OCI-LY1 (cell line): Measurements from ENCODE around the gene SOAT1.

ENCODE experiments used
- H2AFZ ChIP-seq: fragments of 200-600 bp; sonication (generic), shearing (Covaris generic); 2 replicates; pipeline ENCODE4 v1.6.0; 2014; ENCODE audit warnings: antibody characterized with exemption, mild to moderate bottlenecking, low read length
- H3F3A ChIP-seq: fragments of 200-600 bp; sonication (generic), shearing (Covaris generic); 2 replicates; pipeline ENCODE4 v1.6.0; 2014; ENCODE audit warnings: mild to moderate bottlenecking, antibody characterized with exemption, low read length, moderate library complexity; ENCODE audit not compliant: insufficient read depth
- H3K27ac ChIP-seq: fragments of 200-600 bp; sonication (generic); 2 replicates; pipeline ENCODE4 v1.5.1; 2014; ENCODE audit warnings: low read length, mixed run types, mild to moderate bottlenecking, low read depth; ENCODE audit not compliant: poor library complexity, severe bottlenecking
- H3K27me3 ChIP-seq: fragments of 200-600 bp; sonication (generic); 2 replicates; pipeline ENCODE4 v1.6.0; 2014; ENCODE audit warnings: antibody characterized with exemption, mild to moderate bottlenecking, low read length, moderate library complexity; ENCODE audit not compliant: insufficient read depth
- H3K36me3 ChIP-seq: fragments of 200-600 bp; sonication (generic); 2 replicates; pipeline ENCODE4 v1.6.1; 2014; ENCODE audit warnings: mild to moderate bottlenecking, antibody characterized with exemption, low read length, moderate library complexity, mixed read lengths; ENCODE audit not compliant: insufficient read depth
- H3K4me1 ChIP-seq: fragments of 200-600 bp; sonication (generic); 2 replicates; pipeline ENCODE4 v1.5.1; 2014; ENCODE audit warnings: mild to moderate bottlenecking, low read length, moderate library complexity; ENCODE audit not compliant: insufficient read depth, severe bottlenecking
- H3K4me2 ChIP-seq: fragments of 200-600 bp; sonication (generic), shearing (Covaris generic); 2 replicates; pipeline ENCODE4 v1.6.1; 2014; ENCODE audit warnings: low read length
- H3K4me3 ChIP-seq: fragments of 200-600 bp; sonication (generic); 2 replicates; pipeline ENCODE4 v1.5.1; 2014; ENCODE audit warnings: low read length, low read depth, mild to moderate bottlenecking, mixed read lengths; ENCODE audit not compliant: poor library complexity, severe bottlenecking
- H3K79me2 ChIP-seq: fragments of 200-600 bp; shearing (Covaris generic); 2 replicates; pipeline ENCODE4 v1.6.1; 2016; ENCODE audit warnings: mixed run types, low read length, mixed read lengths; ENCODE audit not compliant: insufficient read depth
- H3K9ac ChIP-seq: fragments of 200-600 bp; sonication (generic), shearing (Covaris generic); 2 replicates; pipeline ENCODE4 v1.6.1; 2014; ENCODE audit warnings: mild to moderate bottlenecking, low read length, mixed read lengths
- H3K9me2 ChIP-seq: fragments of 200-600 bp; sonication (generic), shearing (Covaris generic); 2 replicates; pipeline ENCODE4 v1.6.1; 2014; ENCODE audit warnings: low read depth, mild to moderate bottlenecking, low read length, mixed read lengths
- H3K9me3 ChIP-seq: fragments of 200-600 bp; shearing (Covaris generic); 2 replicates; pipeline ENCODE4 v1.6.1; 2014; ENCODE audit warnings: low read length, mixed read lengths
- H4K20me1 ChIP-seq: fragments of 200-600 bp; sonication (generic), shearing (Covaris generic); 2 replicates; pipeline ENCODE4 v1.6.0; 2016; ENCODE audit warnings: mild to moderate bottlenecking, low read length; ENCODE audit not compliant: insufficient read depth
- EZH2 ChIP-seq: fragments of 200-600 bp; sonication (generic), shearing (Covaris generic); IDR thresholded peaks from 2 replicates; pipeline ENCODE4 v1.8.0; 2017; ENCODE audit warnings: borderline replicate concordance, mixed run types, mild to moderate bottlenecking, antibody characterized with exemption, low read length, moderate library complexity, mixed read lengths
- TF ChIP-seq, protein P1 (sequence below): fragments of 200-600 bp; sonication (generic), shearing (Covaris generic); IDR thresholded peaks from 2 replicates; pipeline ENCODE4 v1.5.1; 2017; ENCODE audit warnings: mild to moderate bottlenecking, antibody characterized with exemption, low read length, moderate library complexity, mixed read lengths

SOAT1 gene

DNA sequence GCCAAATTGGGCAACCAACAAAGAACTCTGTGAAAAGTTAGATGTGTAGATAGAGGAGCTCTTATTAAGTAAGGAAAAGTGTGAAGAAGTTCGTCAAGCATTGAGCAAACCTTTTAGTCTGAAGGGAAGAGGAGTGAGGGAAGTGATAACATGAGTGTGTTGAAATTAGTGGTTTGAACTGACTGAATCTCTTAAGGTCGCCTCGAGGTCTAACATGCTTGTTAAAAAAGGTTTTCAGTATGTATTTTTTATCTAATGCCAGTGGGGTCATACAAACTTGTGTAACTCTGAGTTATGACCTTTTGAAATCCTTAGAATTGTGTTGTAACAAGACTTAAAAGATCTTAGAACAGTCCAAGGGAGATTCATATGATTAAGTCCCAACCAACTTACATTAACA lies 34.1 kb downstream of the SOAT1 start:
- no peaks in the 10 kb centered on the region for H3F3A ChIP-seq
- H3K4me1 ChIP-seq, result no peaks in the 10 kb centered on the region
- no peaks in the 10 kb centered on the region for H4K20me1 ChIP-seq
- H3K9ac ChIP-seq, result no peak overlapping the region
- no peaks in the 10 kb centered on the region for H3K79me2 ChIP-seq
- no peaks in the 10 kb centered on the region for H3K27me3 ChIP-seq
- H3K9me2 ChIP-seq, result no peaks in the 10 kb centered on the region
- H3K9me3 ChIP-seq, result no peaks in the 10 kb centered on the region
- no peak overlapping the region for H3K4me3 ChIP-seq
- H3K27ac ChIP-seq, result no peak overlapping the region
- H3K4me2 ChIP-seq, result no peak overlapping the region
- peaks cover 40% of the 10 kb centered on the region for H3K36me3 ChIP-seq
- TF ChIP-seq, protein P1, sequence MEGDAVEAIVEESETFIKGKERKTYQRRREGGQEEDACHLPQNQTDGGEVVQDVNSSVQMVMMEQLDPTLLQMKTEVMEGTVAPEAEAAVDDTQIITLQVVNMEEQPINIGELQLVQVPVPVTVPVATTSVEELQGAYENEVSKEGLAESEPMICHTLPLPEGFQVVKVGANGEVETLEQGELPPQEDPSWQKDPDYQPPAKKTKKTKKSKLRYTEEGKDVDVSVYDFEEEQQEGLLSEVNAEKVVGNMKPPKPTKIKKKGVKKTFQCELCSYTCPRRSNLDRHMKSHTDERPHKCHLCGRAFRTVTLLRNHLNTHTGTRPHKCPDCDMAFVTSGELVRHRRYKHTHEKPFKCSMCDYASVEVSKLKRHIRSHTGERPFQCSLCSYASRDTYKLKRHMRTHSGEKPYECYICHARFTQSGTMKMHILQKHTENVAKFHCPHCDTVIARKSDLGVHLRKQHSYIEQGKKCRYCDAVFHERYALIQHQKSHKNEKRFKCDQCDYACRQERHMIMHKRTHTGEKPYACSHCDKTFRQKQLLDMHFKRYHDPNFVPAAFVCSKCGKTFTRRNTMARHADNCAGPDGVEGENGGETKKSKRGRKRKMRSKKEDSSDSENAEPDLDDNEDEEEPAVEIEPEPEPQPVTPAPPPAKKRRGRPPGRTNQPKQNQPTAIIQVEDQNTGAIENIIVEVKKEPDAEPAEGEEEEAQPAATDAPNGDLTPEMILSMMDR, result no peak
- no peak for TF ChIP-seq EZH2
- H2AFZ ChIP-seq, result no peak overlapping the region

GRCh38 chr1:179329862-179330261 lies 36.3 kb downstream of the SOAT1 start:
- no peak overlapping the region for H3K4me2 ChIP-seq
- H3K9me2 ChIP-seq, result no peaks in the 10 kb centered on the region
- H3K27me3 ChIP-seq, result no peaks in the 10 kb centered on the region
- H3K27ac ChIP-seq, result no peak overlapping the region
- no peak overlapping the region for H3K9ac ChIP-seq
- no peaks in the 10 kb centered on the region for H3K9me3 ChIP-seq
- no peaks in the 10 kb centered on the region for H3K4me1 ChIP-seq
- no peak overlapping the region for H2AFZ ChIP-seq
- peaks cover 23% of the 10 kb centered on the region for H3K36me3 ChIP-seq
- no peaks in the 10 kb centered on the region for H3F3A ChIP-seq
- no peaks in the 10 kb centered on the region for H4K20me1 ChIP-seq
- H3K4me3 ChIP-seq, result no peak overlapping the region
- H3K79me2 ChIP-seq, result no peaks in the 10 kb centered on the region
- TF ChIP-seq, protein P1, result no peak
- TF ChIP-seq EZH2, result no peak

DNA sequence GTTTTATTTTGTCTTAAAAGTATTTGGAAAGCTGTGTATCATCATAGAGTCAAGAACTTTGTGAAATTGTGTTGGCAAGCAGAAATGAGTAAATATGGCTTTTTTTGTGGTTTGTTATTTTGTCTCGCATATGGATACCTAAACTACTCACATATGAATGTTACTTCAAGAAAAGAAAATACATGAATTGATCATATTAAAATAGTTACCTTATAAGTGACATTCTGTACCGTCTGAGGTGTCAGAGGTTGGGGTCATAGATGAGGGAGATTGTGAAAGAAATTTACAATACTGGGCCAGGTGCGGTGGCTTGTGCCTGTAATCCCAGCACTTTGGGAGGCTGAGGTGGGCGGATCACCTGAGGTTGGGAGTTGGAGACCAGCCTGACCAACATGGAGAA lies 40.8 kb downstream of the SOAT1 start:
- H3K36me3 ChIP-seq, result peaks cover 16% of the 10 kb centered on the region
- TF ChIP-seq EZH2, result no peak
- TF ChIP-seq, protein P1, result no peak
- no peaks in the 10 kb centered on the region for H4K20me1 ChIP-seq
- H3K79me2 ChIP-seq, result no peaks in the 10 kb centered on the region
- no peak overlapping the region for H3K27ac ChIP-seq
- H3K9me2 ChIP-seq, result no peaks in the 10 kb centered on the region
- no peak overlapping the region for H3K4me3 ChIP-seq
- H3K4me2 ChIP-seq, result no peak overlapping the region
- no peak overlapping the region for H3K9ac ChIP-seq
- no peaks in the 10 kb centered on the region for H3F3A ChIP-seq
- no peak overlapping the region for H2AFZ ChIP-seq
- H3K4me1 ChIP-seq, result no peaks in the 10 kb centered on the region
- no peaks in the 10 kb centered on the region for H3K27me3 ChIP-seq
- no peaks in the 10 kb centered on the region for H3K9me3 ChIP-seq
